HG03280 (cell line): ENCODE results near the gene ASTN1.

Experiments used
- ATAC-seq: cut with Tn5 transposase; IDR thresholded peaks from one replicate; pipeline ENCODE4 v1.9.1; 2021; ENCODE audit warnings: mild to moderate bottlenecking, moderate library complexity; ENCODE audit not compliant: unreplicated experiment

Gene ASTN1

GRCh38 chr1:176934370-176934769 lies 230.1 kb downstream of the ASTN1 start:
- ATAC-seq, result no peak

DNA sequence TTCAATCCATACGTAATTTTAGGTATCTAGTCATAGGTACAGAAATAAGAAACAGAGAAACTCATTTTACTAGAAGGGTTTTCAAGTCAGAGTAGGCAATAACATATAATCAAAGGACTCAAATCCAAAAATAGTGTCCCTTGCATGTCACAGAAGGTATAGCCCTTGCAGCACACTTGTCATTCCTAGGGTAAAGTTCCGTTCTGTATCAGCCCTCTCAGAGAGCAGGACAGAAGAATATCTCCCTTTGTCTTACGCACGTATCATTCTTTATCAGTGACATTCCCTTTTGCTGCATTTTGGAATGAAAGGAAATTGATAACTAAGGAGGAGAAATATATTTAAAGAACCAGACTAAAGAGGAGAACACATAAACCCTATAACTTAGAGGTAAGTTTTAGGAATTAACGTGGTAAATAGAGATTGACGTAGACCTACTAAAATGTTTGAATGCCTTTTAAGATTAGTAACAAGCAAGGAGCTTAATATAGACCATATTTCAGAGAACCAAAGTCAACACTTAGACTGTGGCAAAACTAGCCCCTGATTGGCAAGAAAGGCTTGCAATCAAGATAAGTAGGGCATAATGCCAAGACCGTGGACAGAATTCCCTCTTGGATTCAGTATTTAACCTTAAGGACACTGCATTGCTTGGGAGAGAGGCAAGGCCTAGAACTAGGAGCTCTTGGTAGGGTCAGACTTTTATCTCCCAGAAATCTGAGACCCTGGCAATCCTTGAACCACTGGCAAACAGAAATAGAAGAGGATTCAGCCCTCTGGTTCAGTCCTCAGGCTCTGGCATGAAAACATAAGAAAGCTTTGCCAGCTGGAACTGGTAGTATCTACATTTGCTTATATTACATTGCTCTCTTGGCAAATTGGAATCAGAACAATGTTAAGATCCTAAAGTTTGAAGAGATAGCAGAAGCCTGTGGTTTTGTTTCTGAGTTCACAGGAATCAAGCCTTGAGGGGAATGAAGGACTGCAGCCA lies 232.1 kb downstream of the ASTN1 start:
- no peak for ATAC-seq

DNA sequence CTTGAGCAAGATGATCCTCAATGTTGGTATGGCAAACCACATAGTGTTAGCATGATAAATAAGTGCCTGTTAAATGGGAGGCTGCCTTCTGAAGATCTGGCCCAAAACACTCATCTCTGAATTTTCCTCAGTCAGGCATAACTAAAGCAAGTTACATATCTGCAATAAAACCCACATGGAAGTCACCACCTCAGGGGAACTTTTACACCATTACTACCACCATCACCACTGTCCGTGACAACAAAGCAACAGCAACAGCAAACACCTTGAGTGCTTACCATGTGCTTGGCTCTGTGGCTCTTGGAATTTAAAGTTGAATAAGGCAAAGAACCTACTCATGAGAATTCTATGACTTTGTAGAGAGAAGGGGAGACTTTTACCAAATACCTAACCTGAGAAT lies 233.0 kb downstream of the ASTN1 start:
- no peak for ATAC-seq

DNA sequence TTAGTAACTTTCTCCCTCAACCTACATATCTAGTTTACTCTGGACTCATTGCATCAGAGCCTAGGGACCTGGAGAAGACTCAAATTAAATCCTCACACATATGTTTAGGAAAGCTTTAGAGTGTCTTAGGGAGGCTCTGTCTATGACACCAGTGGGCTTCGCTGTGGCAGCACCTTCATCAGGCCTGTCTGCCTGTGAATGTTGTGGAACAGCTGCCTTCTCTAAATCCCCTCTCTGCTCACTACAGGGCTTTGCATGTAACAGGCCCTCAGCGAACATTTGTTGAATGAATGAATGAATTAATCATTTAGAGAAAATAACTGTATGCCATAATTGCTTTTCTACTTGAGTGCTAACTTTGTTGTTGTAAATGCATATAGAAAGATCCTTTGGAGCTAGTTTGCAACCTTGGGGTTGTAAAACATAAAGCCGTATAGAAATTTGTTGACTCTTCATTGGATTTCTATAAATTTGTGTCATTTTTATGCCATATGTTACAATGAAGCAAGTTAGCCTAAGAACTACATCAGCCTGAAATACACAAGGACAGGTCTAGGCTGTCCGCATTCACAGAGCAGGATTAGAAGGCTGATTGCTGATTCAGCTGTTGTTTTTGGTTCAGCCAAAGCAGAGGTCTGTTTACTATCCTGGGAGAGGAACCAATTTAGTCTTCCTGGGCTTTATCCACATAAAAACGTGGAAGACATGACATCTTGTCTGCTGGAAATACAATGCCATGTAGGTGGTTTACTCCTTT lies 238.0 kb downstream of the ASTN1 start:
- no peak for ATAC-seq

GRCh38 chr1:176925223-176925622 lies 239.3 kb downstream of the ASTN1 start:
- ATAC-seq, result no peak

DNA sequence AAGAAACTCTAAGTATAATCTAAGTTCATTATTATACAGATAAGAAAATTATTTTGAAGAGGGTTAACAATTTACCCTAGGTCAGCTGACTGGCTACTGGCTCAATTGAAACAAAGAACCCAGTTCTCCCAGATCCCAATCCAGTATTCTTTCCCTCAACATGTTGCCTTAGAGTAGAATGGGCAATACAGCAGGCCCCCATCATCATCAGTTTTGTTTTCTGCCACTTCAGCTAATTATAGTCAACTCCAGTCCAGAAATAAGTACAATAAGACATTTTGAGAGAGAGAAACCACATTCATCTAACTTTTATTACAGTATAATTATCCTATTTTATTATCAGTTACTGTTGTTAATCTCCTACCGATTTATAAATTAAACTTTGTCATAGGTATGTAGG lies 241.2 kb downstream of the ASTN1 start:
- ATAC-seq, result no peak

- ATAC-seq, result no peak
These were observed 244.8 kb downstream of the ASTN1 start for GRCh38 chr1:176919386-176920378.

DNA sequence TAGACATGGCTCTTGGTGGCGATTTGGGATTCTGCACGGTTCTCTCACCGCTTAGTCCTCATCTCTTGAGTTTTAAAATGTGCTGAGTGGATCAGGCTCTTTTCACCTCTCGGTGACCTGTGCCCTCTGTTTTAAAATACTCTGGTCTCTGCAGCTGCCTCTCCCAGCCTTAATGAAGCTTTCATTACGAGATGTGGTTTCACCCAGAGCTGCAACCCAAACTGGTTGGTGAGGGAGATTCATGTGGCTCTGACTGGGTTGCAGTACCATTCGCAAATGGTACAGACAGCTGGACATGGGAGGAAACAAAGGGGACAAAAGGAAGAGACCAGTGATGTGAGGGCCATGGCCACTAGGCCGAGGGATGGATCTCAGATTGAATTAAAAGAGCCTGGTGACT lies 258.9 kb downstream of the ASTN1 start:
- ATAC-seq, result no peak

GRCh38 chr1:176904057-176904751 lies 260.3 kb downstream of the ASTN1 start:
- ATAC-seq, result no peak

DNA sequence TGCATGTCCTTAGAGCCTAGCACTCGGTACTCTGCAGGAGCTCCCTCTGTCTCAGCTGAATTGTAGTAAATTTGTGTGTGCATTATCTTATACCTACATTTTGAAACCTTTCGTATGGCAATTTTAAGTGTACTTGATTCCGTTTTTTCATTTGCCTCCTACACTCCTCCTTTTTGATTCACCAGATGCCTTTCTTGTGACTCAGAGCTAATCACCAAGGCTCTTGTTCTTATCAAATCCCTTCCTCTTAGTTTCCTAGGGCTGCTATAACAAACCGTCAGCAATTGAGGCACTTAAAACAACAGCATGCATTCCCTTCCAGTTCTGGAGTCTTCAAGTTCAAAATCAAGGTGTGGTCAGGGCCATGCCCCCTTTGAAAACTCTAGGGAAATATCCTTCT lies 261.0 kb downstream of the ASTN1 start:
- no peak for ATAC-seq

DNA sequence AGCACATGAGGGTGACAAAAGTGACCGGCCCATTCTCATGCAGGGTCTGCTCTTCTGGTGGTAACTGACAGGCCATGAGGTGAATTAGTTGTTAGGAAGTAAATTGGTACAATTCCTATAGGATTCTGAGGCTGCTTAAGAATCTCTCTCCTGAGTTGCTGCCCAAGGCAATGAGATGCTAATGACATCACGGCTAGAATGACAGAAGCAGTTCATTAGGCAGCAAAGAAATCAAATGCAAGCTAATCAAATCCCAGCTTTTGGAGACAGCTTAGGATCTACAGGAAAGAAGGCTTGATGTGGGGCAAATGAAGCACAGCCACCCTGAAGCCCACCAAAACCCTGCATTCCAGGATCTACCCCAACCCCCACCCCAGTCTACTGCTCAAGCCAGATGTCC lies 265.2 kb downstream of the ASTN1 start:
- ATAC-seq, result no peak

- peak; percentile 79 for ATAC-seq
These were observed 266.9 kb downstream of the ASTN1 start for GRCh38 chr1:176897350-176898236.

DNA sequence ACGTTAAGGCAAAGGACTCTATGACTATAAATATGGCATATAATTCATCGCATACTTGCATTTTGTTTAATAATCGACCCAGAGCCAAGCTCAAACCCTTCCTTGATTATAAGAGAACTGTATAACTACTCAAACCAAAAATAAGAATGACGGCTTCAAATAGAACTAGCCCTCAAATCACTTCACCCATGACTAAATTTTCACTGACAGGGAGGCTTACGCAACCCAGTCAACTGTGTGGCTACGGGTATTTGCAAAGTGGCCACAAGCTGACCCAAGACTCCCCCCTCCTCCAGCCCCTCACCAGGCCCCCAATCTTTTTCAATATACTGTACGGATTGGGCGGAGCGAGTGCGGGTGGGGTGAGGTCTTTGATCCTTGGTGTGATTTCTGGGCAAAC lies 268.3 kb downstream of the ASTN1 start:
- ATAC-seq, result no peak

DNA sequence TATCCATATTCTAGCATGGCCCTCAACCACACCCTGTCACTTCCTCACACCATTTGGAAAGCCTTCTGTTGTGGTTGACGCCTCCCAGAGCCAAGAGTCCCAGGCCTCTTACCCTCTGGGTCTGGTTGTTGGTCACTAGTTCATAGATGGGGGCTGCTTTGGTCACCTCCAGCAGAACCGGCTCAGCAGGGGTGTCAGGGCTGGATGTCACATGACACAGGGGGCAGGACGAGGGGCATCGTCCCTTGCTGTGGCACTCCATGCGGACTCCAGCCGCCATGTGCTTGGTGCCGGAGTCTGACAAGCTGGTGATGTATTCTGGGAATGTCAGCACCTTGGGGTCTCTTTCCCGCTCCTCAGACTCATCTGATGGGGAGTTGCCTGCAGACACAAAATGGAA lies 270.1 kb downstream of the ASTN1 start:
- no peak for ATAC-seq

DNA sequence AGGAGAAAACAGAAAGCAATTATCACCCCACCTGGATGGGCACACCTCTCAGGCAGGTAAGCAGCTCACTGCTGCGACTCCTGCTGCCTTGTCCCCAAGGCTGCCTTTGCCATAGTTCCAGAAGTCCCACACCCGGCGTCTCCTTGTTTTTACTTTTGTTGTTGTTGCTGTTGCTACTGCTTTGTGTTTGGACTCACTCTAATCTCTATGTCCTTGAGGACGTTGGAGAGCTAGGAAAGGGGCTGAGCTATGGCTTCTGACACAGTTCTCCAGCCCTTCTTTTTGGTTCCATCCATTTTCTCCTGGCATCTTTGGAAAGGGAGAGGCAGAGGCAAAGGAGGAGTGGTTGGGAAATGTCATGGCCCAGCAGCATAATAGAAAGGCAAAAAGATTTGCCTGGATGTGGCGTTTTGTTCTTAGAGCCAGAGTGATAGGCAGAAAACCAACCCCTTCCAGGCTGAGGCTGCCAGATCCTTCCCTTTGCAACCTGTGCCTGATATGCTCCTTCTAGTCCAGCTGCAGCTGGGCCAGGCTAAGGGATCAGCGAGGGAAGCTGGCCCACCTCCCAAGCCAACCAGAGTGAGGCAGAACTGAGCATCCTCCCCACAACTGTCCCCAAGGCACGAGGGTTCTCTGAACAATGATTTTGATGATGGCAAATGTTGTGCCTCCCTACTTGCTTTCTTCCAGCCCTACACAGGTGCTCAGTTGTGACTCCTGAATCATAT lies 270.7 kb downstream of the ASTN1 start:
- no peak for ATAC-seq

GRCh38 chr1:176888471-176889032 lies 276.0 kb downstream of the ASTN1 start:
- no peak for ATAC-seq

DNA sequence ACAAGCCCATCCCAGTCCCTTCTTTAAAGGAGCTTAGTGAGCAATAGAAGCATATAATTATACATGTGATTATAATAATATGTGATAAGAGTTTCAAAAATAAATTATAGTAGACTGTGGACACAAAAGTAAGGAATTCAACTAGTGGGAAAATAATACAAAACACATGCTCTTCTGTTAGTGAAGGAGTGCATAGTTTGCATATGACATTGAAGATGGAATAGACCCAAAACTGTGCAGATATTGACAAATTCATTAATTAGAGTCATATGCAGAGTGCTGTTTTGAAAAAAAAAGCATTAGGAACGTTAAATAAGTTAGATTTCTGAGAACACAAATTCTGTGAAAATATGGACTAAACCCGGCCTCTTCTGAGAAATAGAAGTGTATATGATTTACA lies 278.8 kb downstream of the ASTN1 start:
- ATAC-seq, result no peak

DNA sequence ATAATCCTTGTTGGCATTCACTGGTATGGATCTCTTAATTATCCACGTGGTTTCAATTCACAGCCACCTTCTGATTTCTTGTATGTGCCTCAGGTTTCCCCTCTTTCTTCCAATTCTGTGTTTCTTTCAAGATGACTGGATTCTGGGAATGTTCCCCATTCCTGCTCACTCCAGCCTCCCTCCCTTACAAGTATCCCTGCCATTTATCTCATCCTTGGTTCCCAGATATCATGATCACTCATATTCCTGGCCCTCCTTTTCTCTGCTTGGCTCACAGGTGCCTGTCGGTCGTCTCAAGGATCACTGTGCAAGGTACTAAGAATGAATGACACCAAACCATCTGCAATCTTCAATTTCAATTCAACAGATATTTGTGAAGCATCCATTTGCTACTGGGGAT lies 279.2 kb downstream of the ASTN1 start:
- no peak for ATAC-seq
